ENCODE measurements around the gene DMAC2L.
"Not testable (repeated sequence)": the region's sequence is repeated elsewhere in the genome, so short reads cannot be mapped to it uniquely, and the experiment has no call there.

The DMAC2L gene

DNA sequence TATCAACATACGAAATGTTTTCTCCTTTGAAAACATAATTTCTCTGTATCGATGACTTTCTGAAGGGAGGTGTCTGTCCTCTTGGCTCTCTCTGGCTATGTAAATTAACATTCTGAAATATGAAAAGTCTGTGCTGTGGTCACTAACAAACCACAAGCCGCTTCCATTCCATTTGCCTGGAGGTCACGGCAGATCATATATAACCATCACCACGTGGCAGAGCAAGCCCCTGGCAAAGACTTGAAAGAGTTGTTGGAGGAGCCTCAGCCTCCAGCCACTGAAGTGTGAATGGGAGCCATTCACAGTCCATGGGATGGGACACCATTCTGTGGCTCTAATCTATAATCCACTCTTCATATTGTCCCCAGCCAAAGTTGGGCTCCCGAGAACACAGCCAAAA lies 45.0 kb downstream of the DMAC2L start:
- DNase-seq, result no peak

DNA sequence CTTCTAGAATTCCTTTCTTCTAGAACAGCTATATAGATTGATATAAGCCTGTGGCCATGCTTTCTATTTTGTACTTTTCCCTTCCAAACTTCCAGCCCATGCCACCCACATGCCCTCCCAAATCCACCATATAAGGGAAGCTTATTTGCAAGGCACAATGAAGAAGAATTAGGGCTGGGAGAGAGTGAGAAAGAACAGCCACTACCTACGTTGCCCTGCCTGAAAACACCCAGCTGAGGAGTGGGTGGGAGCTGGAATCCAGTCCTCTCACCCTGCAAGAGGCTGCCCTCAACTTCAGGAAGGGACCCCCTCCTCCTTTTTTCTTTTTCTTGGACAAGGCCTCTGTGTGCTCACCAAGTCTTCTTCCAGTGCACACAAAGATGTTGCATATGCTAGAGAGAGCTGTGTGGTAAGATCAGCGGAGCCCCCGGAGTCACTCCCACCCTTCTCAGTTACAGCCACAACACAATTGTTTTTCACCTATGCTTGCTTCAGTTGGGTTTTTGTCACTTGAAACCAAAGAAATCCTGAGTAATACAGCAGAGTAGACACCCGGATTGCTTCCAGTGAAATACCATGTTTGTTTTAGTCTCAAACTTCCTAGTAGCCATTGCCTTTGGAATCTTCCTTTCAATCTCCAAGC lies 45.8 kb downstream of the DMAC2L start:
- no peak for DNase-seq

DNA sequence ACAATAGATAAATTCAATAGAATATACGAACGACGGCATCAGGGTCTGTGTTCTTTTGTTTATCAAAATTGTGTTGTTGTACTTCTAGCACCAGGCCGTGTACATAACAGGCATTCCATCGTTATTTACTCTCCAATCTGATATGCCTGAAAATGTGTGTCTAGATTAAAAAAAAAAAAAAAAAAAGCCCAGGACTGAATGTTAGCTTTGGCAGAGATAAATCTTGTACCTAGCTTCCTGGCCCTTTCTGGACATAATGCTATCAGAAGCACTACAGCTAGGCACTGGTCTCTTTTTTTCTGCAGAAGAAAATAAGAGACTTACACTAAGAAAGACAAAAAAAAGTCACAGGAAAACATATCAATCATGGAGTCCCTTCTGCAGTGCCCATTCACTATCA lies 47.5 kb downstream of the DMAC2L start:
- DNase-seq, result no peak

DNA sequence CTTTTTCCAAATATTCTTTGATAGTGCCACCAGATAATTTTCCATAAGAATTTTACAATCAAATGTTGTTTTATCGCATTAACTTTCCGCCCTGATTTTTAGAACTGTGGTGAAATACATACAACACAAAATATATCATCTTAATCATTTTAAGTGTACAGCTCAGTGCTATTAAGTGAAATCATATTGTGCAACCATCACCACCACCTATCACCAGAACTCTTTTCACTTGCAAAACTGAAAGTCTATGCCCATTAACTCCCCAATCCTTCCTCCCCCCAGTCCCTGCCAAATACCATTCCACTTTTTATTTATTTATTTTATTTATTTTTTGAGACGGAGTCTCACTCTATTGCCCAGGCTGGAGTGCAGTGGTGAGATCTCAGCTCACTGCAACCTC lies 48.0 kb downstream of the DMAC2L start:
- DNase-seq, result no peak

- DNase-seq, result no peak
Observed at GRCh38 chr14:50360851-50361250, 48.7 kb downstream of the DMAC2L start.

DNA sequence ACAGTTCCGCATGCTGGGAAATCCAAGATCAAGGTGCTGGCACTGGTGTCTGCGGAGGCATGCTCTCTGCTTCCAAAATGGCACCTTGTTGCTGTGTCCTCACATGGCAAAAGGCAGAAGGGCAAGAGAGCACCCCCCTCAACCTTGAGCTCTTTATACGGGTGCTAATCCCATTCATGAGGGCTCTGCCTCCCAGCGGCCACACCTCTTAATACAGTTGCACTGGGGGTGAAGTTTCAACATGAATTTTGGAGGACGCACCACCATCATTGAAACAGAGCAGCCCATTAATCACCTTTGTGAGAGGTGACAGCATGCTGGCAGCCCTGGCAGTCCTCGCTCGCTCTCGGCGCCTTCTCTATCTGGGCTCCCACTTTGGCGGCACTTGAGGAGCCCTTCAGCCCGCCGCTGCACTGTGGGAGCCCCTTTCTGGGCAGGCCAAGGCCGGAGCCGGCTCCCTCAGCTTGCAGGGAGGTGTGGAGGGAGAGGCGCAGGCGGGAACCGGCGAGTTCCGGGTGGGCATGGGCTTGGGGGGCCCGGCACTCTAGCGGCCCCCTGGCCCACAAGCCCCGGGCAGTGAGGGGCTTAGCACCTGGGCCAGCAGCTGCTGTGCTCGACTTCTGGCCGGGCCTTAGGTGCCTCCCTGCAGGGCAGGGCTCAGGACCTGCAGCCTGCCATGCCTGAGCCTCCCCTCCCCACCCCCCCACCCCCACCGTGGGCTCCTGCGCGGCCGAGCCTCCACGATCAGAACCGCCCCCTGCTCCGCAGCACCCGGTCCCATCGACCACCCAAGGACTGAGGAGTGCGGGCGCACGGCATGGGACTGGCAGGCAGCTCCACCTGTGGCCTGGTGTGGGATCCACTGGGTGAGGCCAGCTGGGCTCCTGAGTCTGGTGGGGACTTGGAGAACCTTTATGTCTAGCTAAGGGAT lies 49.6 kb downstream of the DMAC2L start:
- DNase-seq, result not testable (repeated sequence)

- DNase-seq, result peak; percentile 6 to 12
Observed at GRCh38 chr14:50362764-50363713, 50.9 kb downstream of the DMAC2L start.

- peak; percentile 26 to 37 for DNase-seq
Observed at GRCh38 chr14:50363714-50364111, 51.6 kb downstream of the DMAC2L start.

- no peak for DNase-seq
Observed at GRCh38 chr14:50364792-50365191, 52.7 kb downstream of the DMAC2L start.

- DNase-seq, result not testable (repeated sequence)
Observed at GRCh38 chr14:50365572-50365971, 53.4 kb downstream of the DMAC2L start.

- DNase-seq, result no peak
Observed at GRCh38 chr14:50366115-50366514, 54.0 kb downstream of the DMAC2L start.

DNA sequence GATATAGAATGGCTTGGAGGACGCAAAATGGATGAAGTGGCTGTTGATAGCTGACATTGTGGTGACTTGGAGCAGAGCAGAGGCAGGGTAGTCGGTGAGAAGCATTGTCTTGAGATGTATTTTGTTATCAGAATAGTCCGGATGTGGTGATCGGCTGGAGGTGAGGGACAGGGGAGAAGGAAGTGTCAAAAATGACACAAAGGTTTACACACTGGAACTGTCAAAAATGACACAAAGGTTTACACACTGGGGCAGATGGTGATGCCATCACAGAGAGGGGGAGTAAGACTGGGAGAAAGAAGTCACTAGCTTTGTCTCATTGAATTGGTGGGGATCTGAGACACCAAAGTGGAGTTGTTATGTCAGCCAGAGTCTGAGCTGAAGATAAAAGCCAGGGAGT lies 54.5 kb downstream of the DMAC2L start:
- no peak for DNase-seq

- DNase-seq, result no peak
Observed at GRCh38 chr14:50371546-50371945, 59.4 kb downstream of the DMAC2L start.

DNA sequence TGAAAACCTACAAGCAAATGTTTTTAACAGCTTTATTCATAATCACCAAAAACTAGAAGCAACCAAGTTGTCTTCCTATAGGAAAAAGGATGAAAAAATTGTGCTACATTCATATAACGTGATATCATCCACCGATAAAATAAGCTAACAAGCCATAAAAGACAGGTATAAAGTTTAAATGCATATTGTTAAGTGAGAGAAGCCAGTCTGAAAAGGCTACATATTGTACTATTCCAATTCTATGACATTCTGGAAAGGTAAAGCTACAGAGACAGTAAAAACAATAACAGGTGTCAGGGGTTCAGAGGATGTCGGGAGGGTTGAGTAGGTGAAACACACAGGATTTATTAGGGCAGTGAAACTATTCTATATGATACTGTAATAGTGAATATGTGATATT lies 61.8 kb downstream of the DMAC2L start:
- DNase-seq, result no peak

GRCh38 chr14:50375760-50376159 lies 63.6 kb downstream of the DMAC2L start:
- DNase-seq, result no peak
